Kidney capillary endothelial cell (primary cell): ENCODE results near the gene CASP1.
A peak's percentile ranks its signal among the peaks of the same experiment; 100 is the strongest.
"Not testable (repeated sequence)": the region's sequence is repeated elsewhere in the genome, so short reads cannot be mapped to it uniquely, and the experiment has no call there.

Experiments
- DNase-seq: peaks from one replicate; pipeline ENCODE4 v3.0.0-alpha.2; 2018; ENCODE audit warnings: low spot score

The CASP1 gene

GRCh38 chr11:105034813-105035620 lies at the start of gene CASP1:
Gene CASP1 (minus strand): TSS chr11:105035144. CDS start chr11:105035113, 31 bp downstream.
- DNase-seq, result no peak

- no peak for DNase-seq
Measured at GRCh38 chr11:105081412-105082150, 46.6 kb upstream of the CASP1 start.

- peak; percentile 2 for DNase-seq
Measured at GRCh38 chr11:105080171-105080906, 45.4 kb upstream of the CASP1 start.

- DNase-seq, result no peak
Measured at GRCh38 chr11:105078283-105078682, 43.3 kb upstream of the CASP1 start.

GRCh38 chr11:105077141-105077790 lies 42.3 kb upstream of the CASP1 start:
- not testable (repeated sequence) for DNase-seq

GRCh38 chr11:105074166-105074530 lies 39.2 kb upstream of the CASP1 start:
- no peak for DNase-seq

- DNase-seq, result peak; percentile 36
Measured at GRCh38 chr11:105073456-105074165, 38.7 kb upstream of the CASP1 start.

- not testable (repeated sequence) for DNase-seq
Measured at GRCh38 chr11:105072080-105072479, 37.1 kb upstream of the CASP1 start.

GRCh38 chr11:105071089-105071732 lies 36.3 kb upstream of the CASP1 start:
- DNase-seq, result no peak

- no peak for DNase-seq
Measured at GRCh38 chr11:105070306-105070705, 35.4 kb upstream of the CASP1 start.

GRCh38 chr11:105069749-105070148 lies 34.8 kb upstream of the CASP1 start:
- not testable (repeated sequence) for DNase-seq

GRCh38 chr11:105063245-105063941 lies 28.4 kb upstream of the CASP1 start:
- not testable (repeated sequence) for DNase-seq

- no peak for DNase-seq
Measured at GRCh38 chr11:105057432-105057831, 22.5 kb upstream of the CASP1 start.

GRCh38 chr11:105056446-105056845 lies 21.5 kb upstream of the CASP1 start:
- no peak for DNase-seq

- DNase-seq, result no peak
Measured at GRCh38 chr11:105054723-105055493, 20.0 kb upstream of the CASP1 start.

- no peak for DNase-seq
Measured at GRCh38 chr11:105052487-105052886, 17.5 kb upstream of the CASP1 start.

- no peak for DNase-seq
Measured at GRCh38 chr11:105051559-105051958, 16.6 kb upstream of the CASP1 start.

- no peak for DNase-seq
Measured at GRCh38 chr11:105049481-105049880, 14.5 kb upstream of the CASP1 start.

GRCh38 chr11:105046898-105047579 lies 12.1 kb upstream of the CASP1 start:
- peak; percentile 80 for DNase-seq
